Activated CD4-positive, alpha-beta T cell treated with anti-CD3 and anti-CD28 coated beads for 48 hours (primary cell): ENCODE data around the gene KDM6A.
"Not testable (repeated sequence)": the region's sequence is repeated elsewhere in the genome, so short reads cannot be mapped to it uniquely, and the experiment has no call there.

ENCODE experiments used
- DNase-seq: peaks from one replicate; pipeline ENCODE4 v3.0.0-alpha.2; 2020

The KDM6A gene

GRCh38 chrX:44890247-44890646 is 17.3 kb downstream of the KDM6A start:
- DNase-seq = no peak

- DNase-seq = not testable (repeated sequence)
Measured at GRCh38 chrX:44890687-44891086, 17.7 kb downstream of the KDM6A start.

GRCh38 chrX:44891642-44892041 is 18.7 kb downstream of the KDM6A start:
- DNase-seq = no peak

- no peak for DNase-seq
Measured at GRCh38 chrX:44896876-44897186, 23.8 kb downstream of the KDM6A start.

- DNase-seq = no peak
Measured at GRCh38 chrX:44897539-44897938, 24.6 kb downstream of the KDM6A start.

GRCh38 chrX:44898411-44899221 is 25.6 kb downstream of the KDM6A start:
- DNase-seq = peak; percentile 3

- no peak for DNase-seq
Measured at GRCh38 chrX:44899946-44900345, 27.0 kb downstream of the KDM6A start.

- peak; percentile 23 for DNase-seq
Measured at GRCh38 chrX:44903107-44903506, 30.1 kb downstream of the KDM6A start.

- DNase-seq = no peak
Measured at GRCh38 chrX:44903830-44904530, 31.0 kb downstream of the KDM6A start.

- no peak for DNase-seq
Measured at GRCh38 chrX:44904542-44905115, 31.6 kb downstream of the KDM6A start.

- no peak for DNase-seq
Measured at GRCh38 chrX:44906041-44906440, 33.1 kb downstream of the KDM6A start.

GRCh38 chrX:44906542-44906941 is 33.6 kb downstream of the KDM6A start:
- no peak for DNase-seq

GRCh38 chrX:44908153-44908552 is 35.2 kb downstream of the KDM6A start:
- no peak for DNase-seq

GRCh38 chrX:44908827-44909226 is 35.8 kb downstream of the KDM6A start:
- DNase-seq = no peak

- not testable (repeated sequence) for DNase-seq
Measured at GRCh38 chrX:44910508-44910907, 37.5 kb downstream of the KDM6A start.

- not testable (repeated sequence) for DNase-seq
Measured at GRCh38 chrX:44911074-44911600, 38.1 kb downstream of the KDM6A start.

- DNase-seq = no peak
Measured at GRCh38 chrX:44913656-44914531, 40.9 kb downstream of the KDM6A start.

- DNase-seq = no peak
Measured at GRCh38 chrX:44914532-44915198, 41.7 kb downstream of the KDM6A start.

- no peak for DNase-seq
Measured at GRCh38 chrX:44915361-44915868, 42.4 kb downstream of the KDM6A start.

- no peak for DNase-seq
Measured at GRCh38 chrX:44918722-44919121, 45.7 kb downstream of the KDM6A start.

- DNase-seq = no peak
Measured at GRCh38 chrX:44922980-44923379, 50.0 kb downstream of the KDM6A start.

- no peak for DNase-seq
Measured at GRCh38 chrX:44927398-44927797, 54.4 kb downstream of the KDM6A start.
